Measurements from ENCODE around the gene TCF12.
A peak's percentile ranks its signal among the peaks of the same experiment; 100 is the strongest.
"Not testable (repeated sequence)": the region's sequence is repeated elsewhere in the genome, so short reads cannot be mapped to it uniquely, and the experiment has no call there.

Gene TCF12

DNA sequence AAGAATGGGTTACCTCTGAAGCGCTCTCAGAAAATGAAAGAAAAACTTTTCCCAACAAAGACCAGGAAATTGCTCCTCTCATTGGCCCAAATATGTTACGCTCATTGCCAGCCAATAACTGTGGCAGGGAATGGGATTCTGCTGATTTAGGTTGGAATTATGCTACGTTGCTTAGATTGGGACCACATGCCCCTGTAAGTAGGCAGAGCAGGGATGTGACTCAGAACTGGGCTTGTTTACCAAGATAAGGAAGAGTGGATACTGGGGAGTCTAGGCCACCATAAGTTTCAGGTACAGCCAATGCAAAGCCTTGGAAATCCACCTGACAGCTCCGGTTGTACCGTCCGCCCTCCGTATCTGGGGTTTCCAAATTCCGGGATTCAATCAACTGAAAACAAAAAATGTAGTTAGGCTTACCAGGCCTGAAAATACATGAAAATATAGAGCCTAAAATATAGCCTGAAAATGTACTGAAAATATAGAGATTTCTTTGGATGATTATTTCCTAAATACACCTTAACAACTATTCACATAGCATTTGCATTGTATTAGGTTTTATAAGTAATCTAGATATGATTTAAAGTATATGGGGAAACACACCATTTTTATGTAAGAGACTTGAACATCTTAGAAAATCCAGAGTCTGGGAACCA is 1.5 kb upstream of the TCF12 start:
- no peak for DNase-seq

DNA sequence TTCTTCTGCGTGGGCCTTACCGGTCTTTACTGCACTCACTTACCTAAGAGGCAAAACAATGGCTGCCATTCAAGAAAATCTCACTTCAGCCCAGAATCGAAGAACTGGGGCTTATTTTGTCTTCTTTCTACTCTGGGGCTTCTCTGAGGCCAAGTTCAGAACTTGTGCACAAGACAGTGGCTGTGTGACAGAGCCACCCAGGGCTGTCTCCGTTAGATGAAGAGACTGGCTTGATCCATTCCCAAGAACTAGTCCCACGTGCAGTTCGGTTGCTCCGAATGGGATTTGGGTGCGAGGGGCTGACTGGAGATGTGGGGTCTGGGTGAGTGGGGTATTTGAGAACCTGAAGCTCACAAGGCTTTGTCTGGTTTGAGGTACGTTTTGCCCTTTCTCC is 795 bp upstream of the TCF12 start:
- DNase-seq: no peak

DNA sequence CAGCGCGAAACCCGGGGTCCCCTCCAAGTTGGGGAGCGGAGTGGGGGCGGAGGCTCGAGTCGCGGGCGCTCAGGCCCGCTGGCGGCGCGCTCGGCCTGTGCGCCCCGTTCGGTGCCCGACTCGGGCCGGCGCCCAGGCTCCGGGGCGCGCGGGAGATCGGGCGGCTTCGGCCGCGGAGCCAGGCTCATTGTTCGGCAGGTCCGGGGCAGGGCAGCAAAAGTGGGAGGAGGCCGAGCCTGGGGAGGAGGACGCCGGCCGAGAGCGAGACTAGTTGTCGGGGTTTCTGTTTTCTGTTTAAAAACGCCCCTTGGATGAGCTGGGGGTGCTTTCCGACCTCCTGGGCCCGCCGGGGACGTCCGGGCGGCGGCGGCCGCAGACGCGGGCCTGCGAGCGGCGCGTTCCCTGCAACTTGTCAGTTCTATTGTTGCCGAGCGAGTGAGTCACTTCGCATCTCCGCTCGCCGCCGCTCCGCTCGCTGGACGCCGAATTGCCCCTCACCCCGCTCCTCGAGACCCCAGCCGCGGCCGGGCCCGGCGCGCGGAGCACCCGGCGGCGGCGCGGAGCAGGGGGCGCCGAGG is 676 bp downstream of the TCF12 start:
- peak; percentile 70 for DNase-seq

DNA sequence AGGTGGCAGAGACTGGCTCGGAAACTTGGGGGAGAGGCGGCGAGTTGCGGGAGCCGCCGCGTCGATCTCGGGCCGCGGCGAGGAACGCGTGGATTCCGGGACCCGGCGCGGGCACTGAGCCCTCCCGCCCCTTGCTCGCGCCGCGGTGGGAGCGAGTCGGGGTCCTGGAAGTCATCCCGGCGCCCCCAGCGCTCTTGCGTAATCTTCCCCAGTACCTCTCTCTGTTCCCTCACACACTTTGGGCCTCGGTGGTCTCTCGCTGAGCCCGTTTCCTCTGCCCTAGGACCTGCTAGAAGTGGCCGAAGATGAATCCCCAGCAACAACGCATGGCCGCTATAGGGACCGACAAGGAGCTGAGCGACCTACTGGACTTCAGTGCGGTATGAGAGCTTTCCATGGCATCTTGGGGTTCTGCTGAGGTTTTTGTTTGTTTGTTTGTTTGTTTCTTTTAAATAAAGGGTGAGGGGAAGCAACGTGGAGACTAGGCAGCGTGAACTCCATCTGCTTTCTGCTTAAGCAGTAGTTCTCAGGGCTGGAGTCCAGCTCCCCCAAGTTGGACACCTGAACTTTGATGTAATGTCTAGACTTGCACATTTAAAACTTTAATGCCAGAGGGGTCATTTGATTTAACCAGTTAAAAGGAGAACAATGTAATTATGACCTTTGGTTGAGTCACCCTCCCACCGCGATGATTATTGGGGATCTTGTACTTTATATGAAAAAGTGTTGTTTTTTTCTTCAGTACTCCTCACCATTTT is 1.3 kb downstream of the TCF12 start:
- no peak for DNase-seq

DNA sequence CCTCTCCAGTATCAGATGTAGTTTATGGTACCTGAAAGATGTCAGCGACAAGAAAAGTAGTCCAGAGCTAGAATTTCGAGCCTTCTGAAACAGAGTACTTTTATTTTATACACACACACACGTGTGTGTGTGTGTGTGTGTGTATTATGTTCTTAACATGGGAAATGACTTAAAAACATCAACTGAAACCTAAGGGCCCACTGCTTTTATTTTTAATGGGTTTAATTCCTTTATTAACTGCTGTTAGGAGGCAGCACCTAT is 1.9 kb downstream of the TCF12 start:
- no peak for DNase-seq

DNA sequence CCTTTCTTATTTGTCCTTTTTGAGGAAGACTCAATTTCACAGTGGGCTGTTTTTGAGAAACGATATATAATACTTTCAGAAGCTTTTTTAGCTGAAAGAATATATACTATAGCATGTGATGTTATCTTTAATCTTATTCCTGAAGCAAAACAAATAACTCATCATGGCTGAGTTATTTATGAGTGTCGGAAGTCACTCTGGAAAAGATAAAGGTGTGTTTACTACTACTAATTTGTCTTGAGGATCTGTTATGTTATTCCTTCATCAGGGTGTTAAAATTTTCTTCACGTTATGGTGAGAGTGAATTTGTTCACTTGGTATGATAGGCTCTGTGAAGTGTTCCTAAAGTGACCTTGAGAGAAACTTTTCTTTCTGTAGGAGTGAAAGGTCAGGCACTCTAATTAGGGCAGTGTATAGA is 4.7 kb downstream of the TCF12 start:
- DNase-seq: no peak

DNA sequence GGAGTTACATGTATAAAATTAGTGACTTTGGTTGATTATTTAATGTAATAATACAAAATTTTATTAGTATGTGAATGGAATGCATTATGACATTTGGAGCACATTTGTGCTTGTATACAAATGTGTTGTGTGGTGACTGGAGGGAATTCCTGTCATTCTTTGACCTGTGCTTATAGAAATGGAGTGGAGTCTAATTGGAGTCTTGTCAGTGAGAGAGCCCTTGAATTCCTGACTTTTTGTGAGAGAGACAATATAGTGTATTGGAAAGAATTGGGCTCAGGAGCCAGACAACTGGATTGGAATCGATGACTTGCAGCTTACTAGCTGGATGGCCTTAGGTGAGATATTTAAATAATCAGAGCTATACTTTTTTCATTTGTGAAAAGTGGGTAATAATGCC is 9.4 kb downstream of the TCF12 start:
- no peak for DNase-seq

DNA sequence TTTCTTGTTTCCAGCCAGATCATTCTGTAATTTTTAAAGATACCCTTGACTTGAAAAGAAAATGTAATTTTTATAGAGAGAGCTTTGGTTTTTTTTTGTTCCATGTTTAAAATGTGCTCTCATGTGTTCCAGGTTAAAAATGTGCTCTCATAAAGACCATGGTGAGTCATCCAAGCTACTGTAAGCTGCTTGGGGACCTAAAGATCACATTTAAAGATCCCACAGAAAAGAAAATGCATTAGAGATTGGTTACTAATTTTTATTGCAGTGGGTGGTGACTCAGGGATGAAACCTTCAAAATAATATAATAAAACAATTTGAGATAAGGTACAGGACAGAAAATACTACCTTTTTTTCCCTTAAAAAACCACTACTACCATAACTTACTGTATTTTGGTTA is 11.0 kb downstream of the TCF12 start:
- no peak for DNase-seq

DNA sequence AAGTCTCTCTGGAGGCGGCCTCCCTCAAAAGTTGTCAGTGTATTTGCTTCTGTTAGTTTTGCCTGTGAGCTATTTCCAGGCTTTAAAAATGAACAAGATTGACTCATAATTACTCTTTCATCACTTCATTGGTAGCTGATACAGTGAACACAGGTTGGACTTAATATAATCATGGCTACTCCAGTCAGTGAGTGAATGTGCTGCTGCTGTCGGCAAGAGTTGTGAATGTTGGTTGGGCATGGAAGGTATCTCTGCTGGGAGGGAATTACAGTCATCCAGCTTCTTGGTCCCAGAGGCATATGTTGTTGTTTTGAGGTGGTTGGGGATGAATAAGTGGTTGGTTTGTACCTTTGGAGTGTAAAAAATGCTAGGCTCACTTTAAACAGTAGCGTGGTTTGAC is 11.5 kb downstream of the TCF12 start:
- DNase-seq: no peak

DNA sequence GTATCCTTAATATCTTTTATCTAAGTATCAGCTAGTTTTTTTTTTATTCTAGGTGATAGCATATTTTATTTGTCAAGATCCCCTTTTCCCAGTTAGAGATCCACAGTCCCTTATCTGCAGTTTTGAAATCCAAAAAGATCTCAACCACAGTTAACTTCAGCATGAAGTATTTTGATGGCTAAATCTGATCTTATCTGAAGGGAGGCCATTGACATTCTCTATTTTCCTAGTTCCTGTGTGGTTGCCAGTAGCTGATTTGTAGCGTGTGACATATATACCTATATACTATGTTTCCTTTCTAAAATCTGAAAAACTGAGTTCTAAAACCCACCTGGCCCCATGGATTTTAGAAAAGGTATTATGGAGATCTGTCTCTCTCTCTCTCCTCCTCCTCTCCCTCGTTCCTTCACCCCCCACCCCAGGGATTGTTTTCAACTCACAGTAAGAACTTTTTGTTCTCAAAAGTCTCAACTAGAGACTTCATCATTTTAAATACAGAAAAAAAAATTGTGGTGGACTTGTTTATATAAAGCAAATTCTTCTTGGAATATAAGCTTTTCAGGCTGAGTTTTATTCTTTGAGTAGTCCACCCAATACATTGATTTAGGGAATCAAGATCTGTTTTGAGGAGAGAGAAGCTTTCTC is 12.3 kb downstream of the TCF12 start:
- no peak for DNase-seq

DNA sequence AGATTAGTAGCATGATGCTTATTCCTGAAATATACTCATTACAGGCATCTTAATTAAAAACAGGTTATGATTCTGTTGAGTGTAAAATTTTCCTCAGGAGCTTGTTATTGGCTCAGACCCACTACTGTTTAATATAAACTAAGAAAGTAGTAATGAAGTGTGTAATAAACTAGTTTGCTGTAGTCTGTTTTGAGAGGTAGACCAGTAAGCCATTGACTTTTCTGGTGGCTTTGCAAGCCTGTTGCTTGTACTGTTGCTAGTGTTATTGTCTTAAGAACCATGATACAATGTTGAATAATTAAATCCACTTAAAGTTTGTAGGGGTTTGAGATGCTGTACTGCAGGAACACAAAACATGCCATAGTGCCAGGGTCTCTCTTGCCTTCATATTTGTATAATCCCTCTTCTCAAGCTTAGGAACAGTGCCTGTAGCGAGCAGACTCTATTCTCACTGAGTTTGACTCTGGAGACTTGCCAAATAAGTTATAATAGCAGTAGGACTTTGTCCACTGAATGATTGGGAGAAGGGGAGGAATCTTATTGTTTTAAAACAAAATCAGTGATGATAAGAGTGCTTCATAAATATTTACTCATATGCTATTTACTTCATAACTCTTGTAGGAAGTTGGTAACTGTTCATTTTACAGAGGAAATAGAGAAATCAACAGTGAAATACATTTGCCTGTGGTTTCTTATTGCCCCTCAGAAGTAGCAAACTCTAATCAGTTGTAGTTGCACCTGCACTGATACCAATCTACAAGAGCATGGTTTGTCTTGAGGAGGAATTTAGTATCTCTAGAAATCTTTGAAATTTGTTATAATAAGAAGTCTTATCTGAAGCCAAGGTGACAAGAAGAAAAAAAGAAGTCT is 13.4 kb downstream of the TCF12 start:
- DNase-seq: no peak

DNA sequence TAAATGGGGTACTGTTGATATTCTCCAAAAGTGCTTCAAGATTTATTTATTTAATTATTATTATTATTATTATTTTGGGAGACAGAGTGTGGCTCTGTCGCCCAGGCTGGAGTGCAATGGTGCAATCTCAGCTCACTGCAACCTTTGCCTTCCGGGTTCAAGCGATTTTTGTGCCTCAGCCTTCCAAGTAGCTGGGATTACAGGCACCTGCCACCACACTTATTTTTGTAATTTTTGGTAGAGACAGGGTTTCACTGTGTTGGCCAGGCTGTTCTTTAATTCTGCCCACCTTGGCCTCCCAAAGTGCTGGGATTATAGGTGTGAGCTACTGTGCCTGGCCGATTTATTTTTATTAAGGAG is 14.0 kb downstream of the TCF12 start:
- DNase-seq: not testable (repeated sequence)

DNA sequence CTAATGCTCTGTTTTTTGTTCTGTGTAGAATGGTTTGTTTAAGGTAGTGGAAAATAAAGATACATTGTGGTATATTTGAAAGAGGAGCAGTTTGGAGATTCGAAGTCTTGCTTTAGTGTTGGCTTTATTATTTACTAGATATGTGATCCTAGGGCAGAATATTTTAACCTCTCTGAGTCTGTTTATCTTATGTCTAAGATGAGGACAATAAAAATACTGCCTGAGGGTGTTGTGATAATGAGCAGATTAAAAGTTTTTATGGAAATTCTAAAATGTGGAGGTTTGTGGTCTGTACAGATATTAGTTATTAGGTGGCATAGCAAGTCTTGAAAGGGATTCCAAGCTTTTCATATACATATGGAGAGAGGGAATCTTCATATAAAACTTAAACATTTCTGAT is 15.0 kb downstream of the TCF12 start:
- DNase-seq: no peak

DNA sequence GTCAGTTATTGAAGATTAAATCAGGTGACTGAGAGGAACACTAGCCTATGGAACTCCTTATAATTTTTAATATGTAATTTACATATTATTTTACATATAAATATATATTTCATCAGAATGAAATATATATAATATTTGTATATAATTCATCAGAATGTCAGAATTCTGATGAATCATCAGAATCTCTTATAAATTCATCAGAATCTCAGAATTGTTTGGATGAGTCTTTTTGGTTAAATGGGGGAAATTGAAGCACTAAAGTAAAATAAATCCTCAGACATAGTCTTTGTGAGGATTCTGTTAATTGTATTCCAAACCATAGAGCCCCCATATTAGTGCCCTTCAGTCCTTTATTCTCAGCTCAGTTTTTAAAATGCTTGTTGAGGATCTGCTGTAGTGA is 15.4 kb downstream of the TCF12 start:
- no peak for DNase-seq

DNA sequence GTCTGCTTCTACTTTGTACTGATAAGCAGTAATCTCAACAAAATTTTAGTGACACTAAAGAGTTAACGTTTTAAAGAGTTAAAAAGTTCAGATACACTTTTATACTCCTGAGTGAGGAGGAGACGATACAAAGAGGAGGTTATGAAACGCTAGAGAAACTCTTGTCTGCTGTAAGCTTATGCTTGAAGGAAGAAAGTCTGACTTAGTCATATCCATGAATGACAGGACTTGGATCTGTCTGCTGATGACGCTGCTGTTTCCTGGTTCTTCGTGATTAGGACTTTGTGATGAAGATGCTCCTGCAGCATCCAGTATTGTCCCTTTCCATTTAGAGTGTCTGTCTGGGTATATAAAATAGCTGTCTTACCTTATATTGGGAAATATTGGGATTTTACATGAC is 15.8 kb downstream of the TCF12 start:
- DNase-seq: no peak

DNA sequence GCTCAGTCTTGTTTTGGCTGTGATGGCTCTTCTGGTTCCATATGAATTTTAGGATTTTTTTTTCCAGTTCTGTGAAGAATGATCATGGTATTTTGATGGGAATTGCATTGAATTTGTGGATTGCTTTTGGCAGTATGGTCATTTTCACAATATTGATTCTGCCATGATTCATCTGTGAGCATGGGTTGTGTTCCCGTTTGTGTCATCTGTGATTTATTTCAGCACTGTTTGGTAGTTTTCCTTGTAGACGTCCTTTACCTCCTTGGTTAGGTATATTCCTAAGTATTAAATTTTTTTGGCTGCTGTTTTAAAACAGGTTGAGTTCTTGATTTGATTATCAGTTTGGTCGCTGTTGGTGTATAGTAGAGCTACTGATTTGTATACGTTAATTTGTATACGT is 18.5 kb downstream of the TCF12 start:
- no peak for DNase-seq

DNA sequence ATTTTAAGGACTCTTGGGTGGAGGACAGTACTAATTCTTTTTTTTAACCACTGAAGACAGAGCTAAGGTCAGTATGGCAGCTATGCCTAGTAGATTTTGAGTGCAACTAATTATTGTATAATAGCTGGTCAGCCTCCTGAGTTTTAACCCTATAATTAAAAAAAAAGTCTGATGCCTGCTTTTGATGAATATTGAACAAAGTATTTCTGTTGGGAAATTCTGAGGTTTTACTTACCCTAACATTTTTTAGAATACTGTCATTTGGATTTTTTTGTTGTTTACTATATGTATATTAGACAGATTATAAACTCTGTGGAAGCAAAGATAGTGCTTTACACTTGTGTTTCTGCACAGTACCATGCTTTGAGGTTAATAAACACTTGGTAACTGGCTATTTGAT is 20.8 kb downstream of the TCF12 start:
- no peak for DNase-seq

DNA sequence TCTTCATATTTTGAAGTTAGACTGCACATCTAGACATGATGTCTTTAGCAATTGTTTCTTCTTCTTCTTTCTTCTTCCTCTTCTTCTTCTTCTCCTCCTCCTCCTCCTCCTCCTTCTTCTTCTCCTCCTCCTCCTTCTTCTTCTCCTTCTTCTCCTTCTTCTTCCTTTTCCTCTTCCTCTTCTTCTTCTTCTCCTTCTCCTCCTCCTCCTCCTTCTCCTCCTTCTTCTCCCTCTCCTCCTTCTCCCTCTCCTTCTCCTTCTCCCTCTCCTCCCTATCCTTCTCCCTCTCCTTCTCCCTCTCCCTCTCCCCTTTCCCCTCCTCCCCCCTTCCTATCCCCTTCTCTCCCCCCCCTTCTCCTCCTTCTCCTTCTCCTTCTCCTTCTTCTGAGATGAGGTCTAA is 21.9 kb downstream of the TCF12 start:
- no peak for DNase-seq

DNA sequence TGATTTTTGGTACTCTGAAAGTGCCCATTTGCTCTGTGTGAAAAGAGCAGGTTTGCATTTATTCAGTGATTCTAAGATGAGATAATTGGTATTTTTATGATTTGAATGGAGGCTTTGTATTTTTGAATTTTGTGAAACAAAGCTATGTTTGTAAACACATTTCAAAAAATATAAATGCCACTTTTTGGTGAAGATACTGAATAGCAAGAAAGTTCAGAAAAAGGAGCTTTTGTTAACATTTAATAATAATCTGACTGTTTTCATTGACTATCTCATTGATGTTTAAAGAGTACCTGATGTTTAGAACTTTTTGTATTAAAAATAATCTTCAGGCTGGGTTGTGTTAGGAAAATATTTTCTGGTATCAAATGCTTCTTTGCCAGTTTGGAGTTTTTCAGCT is 23.7 kb downstream of the TCF12 start:
- DNase-seq: no peak

DNA sequence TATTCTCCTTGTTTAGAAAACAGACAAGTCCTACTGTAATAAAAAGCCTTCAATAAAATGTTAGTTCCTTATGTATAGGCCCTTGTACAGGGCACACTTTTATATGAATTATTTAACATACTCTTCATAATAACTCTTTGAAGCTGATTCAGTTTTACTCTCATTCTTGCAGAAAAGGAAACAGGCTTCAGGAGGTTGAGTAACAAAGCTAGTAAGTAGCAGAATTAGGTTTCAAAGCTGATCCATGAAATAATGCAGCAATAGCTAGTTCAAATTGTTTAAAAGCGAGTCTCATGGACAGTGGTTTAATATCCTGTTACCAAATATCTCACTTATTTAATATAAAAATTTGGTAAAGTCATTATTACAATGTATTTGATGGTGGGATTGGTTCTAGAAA is 25.0 kb downstream of the TCF12 start:
- no peak for DNase-seq

DNA sequence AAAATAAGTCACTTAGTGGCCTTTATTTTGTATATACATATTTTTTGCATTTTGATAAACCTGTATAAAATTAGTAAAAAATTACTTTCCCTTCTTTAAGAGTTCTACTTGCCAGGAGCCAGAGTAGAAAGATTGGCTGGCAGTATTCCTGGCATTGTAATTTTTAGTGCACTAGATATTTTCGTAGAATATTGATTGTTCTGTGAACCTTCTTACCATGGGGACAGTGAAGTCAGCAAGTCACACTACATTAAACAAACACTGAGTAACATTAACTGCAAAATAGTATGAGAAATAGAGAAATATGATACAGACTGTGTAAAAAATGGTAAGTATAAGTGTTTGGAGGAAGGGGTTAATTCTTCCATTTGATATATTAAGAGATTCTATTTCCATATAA is 26.0 kb downstream of the TCF12 start:
- DNase-seq: no peak

DNA sequence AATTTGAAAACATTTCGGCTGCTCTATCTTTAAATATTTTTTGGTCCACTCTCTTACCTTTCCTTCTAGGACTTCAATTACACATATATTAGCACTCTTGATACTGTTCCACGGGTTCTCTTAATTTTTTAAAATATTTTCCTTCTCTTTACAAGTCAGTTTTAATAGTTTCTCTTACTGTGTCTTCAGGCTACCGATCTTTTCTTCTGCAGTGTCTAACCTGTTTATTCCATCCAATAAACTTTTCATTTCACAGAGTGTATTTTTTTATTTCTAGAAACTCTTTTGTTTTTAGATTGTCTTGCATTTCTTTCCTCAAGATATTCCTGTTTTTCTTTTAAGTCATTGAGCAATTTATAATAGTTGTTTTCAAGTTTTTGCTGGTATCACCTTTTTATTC is 27.7 kb downstream of the TCF12 start:
- no peak for DNase-seq

DNA sequence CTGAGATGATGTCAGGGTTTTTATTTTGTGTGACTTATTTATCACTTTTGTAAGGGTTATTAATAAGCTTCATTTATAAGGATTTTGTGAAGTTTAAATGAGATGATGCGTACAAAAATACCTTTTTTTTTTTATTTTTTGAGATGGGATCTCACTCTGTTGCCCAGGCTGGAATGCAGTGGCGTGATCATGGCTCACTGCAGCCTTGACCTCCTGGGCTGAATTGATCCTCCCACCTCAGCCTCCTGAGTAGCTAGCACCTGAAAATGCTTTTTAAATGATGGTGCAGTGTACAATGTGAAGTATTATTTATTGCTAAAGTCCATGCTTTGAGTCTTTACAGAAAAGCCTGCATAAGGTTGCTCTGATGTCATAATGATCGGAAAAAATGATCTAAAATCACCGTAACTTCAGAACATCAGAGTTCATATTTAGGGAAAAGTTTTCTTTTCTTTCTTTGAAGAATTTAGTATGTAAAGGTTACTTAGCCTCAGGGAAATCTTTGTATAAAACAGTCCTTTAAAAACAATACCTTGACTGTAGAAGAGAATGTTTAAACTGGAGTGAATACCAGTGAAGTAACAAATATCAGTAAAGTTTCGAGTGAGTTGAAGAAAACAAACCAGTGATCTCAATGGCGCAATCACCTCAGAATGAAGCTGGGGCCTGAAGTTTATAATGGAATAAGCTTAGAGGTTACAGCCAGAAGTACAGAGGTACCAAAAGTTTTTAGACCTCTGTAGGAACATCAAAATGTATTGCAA is 29.7 kb downstream of the TCF12 start:
- no peak for DNase-seq
